H1 (cell line): ENCODE data around the gene RGMB. TPM values are rescaled to one million over a fixed set of nuclear protein-coding genes. Genes with fewer than 3 reads are reported as not detected.
A peak's percentile ranks its signal among the peaks of the same experiment; 100 is the strongest.

Source experiments
- CTCF ChIA-PET: fragments of 300-600 bp; sonication (Branson Sonifier 250); formaldehyde crosslinking; loops from one replicate; lab custom pipeline; 2021; ENCODE audit not compliant: partially characterized antibody; lab: Charles Lee
- POLR2A ChIA-PET: fragments of 300-600 bp; sonication (Branson Sonifier 250); formaldehyde crosslinking; loops from one replicate; lab custom pipeline; 2021; ENCODE audit warnings: inconsistent platforms; ENCODE audit not compliant: partially characterized antibody; lab: Charles Lee
- DNase-seq, 2 experiments: peaks; one replicate each; pipeline versions ENCODE4 v3.0.0 to v3.0.0-alpha.2; 2010 to 2022; ENCODE audit warnings: low spot score in 2 of 2, low read depth in 1 of 2, mixed read lengths in 1 of 2
- FAIRE-seq: peaks from 2 replicates; lab custom pipeline; 2011; peaks lifted over from hg19 to GRCh38; lab: Jason Lieb, UNC
- H2AFZ ChIP-seq: 2 replicates; pipeline ENCODE4 v1.8.1; 2012; ENCODE audit warnings: low read length, inconsistent platforms
- H2AK5ac ChIP-seq: 2 replicates; pipeline ENCODE4 v1.6.1; 2013; ENCODE audit warnings: low read depth, low read length
- H2BK120ac ChIP-seq: replicated peaks from 2 replicates; pipeline ENCODE3; 2013; ENCODE audit warnings: low read depth, low read length, inconsistent platforms
- H2BK12ac ChIP-seq: 2 replicates; pipeline ENCODE4 v1.6.1; 2013; ENCODE audit warnings: low read depth, low read length
- H2BK15ac ChIP-seq: 2 replicates; pipeline ENCODE4 v1.6.1; 2013; ENCODE audit warnings: low read length
- H2BK20ac ChIP-seq: 2 replicates; pipeline ENCODE4 v1.6.1; 2013; ENCODE audit warnings: low read length
- H2BK5ac ChIP-seq: 2 replicates; pipeline ENCODE4 v1.6.1; 2013; ENCODE audit warnings: low read depth, low read length
- H3K14ac ChIP-seq: 2 replicates; pipeline ENCODE4 v1.6.1; 2013; ENCODE audit warnings: inconsistent platforms; ENCODE audit not compliant: insufficient read length
- H3K18ac ChIP-seq: 2 replicates; pipeline ENCODE4 v1.6.1; 2013; ENCODE audit warnings: low read length; ENCODE audit errors: extremely low read depth
- H3K23ac ChIP-seq: 2 replicates; pipeline ENCODE4 v1.6.1; 2013; ENCODE audit warnings: inconsistent platforms; ENCODE audit not compliant: insufficient read length
- H3K23me2 ChIP-seq: 2 replicates; pipeline ENCODE4 v1.6.1; 2013; ENCODE audit warnings: low read depth, low read length
- H3K27ac ChIP-seq: 2 replicates; pipeline ENCODE4 v1.6.1; 2011; ENCODE audit warnings: low read depth, low read length, inconsistent platforms
- H3K27me3 ChIP-seq, 4 experiments: replicated peaks in 1 of 4; 1 replicate in 1 of 4; 2 replicates in 3 of 4; pipeline versions ENCODE4 v1.6.1 to v1.8.1; 2011 to 2013; ENCODE audit warnings: low read length in 3 of 4, mild to moderate bottlenecking in 3 of 4, inconsistent platforms in 2 of 4, mixed read lengths in 2 of 4, moderate library complexity in 1 of 4; ENCODE audit not compliant: control insufficient read depth in 3 of 4, insufficient read depth in 3 of 4; ENCODE audit errors: extremely low read depth in 1 of 4
- H3K36me3 ChIP-seq, 4 experiments: 2 replicates each; pipeline versions ENCODE4 v1.6.1 to v1.8.1; 2011 to 2013; ENCODE audit warnings: mild to moderate bottlenecking in 4 of 4, low read length in 3 of 4, moderate library complexity in 2 of 4, control low read depth in 1 of 4, inconsistent platforms in 1 of 4; ENCODE audit not compliant: insufficient read depth in 4 of 4, control insufficient read depth in 2 of 4
- H3K4ac ChIP-seq: replicated peaks from 2 replicates; pipeline ENCODE3; 2013; ENCODE audit warnings: low read length, low read depth, mixed read lengths, inconsistent platforms; ENCODE audit not compliant: insufficient read length
- H3K4me1 ChIP-seq, 4 experiments: replicated peaks in 1 of 4; 1 replicate in 1 of 4; 2 replicates in 3 of 4; pipeline versions ENCODE4 v1.6.1 to v1.8.1; 2011 to 2013; ENCODE audit warnings: low read length in 3 of 4, inconsistent platforms in 2 of 4, mixed read lengths in 1 of 4; ENCODE audit not compliant: insufficient read depth in 4 of 4, control insufficient read depth in 3 of 4
- H3K4me2 ChIP-seq, 2 experiments: 2 replicates each; pipeline versions ENCODE4 v1.6.1 to v1.8.1; 2011 to 2013; ENCODE audit warnings: low read depth in 2 of 2, low read length in 2 of 2, control low read depth in 1 of 2, inconsistent platforms in 1 of 2, mild to moderate bottlenecking in 1 of 2; ENCODE audit not compliant: insufficient read depth in 1 of 2
- H3K4me3 ChIP-seq, 4 experiments: fragments of 200-600, 300-600 bp in 1 of 4; sonication (generic), shearing (Covaris generic), sonication (Bioruptor Twin) in 1 of 4; 2 replicates each; pipeline versions ENCODE4 v1.5.1 to v1.8.1; 2011 to 2016; ENCODE audit warnings: low read length in 4 of 4, low read depth in 3 of 4, control low read depth in 2 of 4, inconsistent platforms in 2 of 4, mild to moderate bottlenecking in 2 of 4, mixed read lengths in 1 of 4, moderate library complexity in 1 of 4; ENCODE audit not compliant: insufficient read depth in 2 of 4; ENCODE audit errors: extremely low read depth in 1 of 4
- H3K56ac ChIP-seq: replicated peaks from 2 replicates; pipeline ENCODE3; 2013; ENCODE audit warnings: low read depth, mild to moderate bottlenecking, mixed read lengths, low read length, inconsistent platforms; ENCODE audit not compliant: insufficient read length
- H3K79me1 ChIP-seq: 2 replicates; pipeline ENCODE4 v1.6.1; 2013; ENCODE audit warnings: low read depth, low read length, control low read depth
- H3K79me2 ChIP-seq, 2 experiments: 2 replicates each; pipeline versions ENCODE4 v1.6.1 to v1.8.1; 2012 to 2013; ENCODE audit warnings: low read length in 2 of 2, mild to moderate bottlenecking in 2 of 2, inconsistent platforms in 1 of 2; ENCODE audit not compliant: insufficient read depth in 2 of 2, control insufficient read depth in 1 of 2
- H3K9ac ChIP-seq, 4 experiments: replicated peaks in 1 of 4; 1 replicate in 1 of 4; 2 replicates in 3 of 4; pipeline versions ENCODE4 v1.6.1 to v1.8.1; 2011 to 2013; ENCODE audit warnings: low read depth in 3 of 4, low read length in 3 of 4, control low read depth in 2 of 4, mild to moderate bottlenecking in 2 of 4, moderate library complexity in 2 of 4, inconsistent platforms in 1 of 4; ENCODE audit errors: extremely low read depth in 1 of 4
- H3K9me3 ChIP-seq, 2 experiments: 2 replicates each; pipeline versions ENCODE4 v1.6.1 to v1.8.1; 2012 to 2013; ENCODE audit warnings: mild to moderate bottlenecking in 2 of 2, moderate library complexity in 2 of 2, control low read depth in 1 of 2, inconsistent platforms in 1 of 2, low read depth in 1 of 2, low read length in 1 of 2, mixed read lengths in 1 of 2; ENCODE audit not compliant: insufficient read depth in 2 of 2
- H4K20me1 ChIP-seq, 2 experiments: replicated peaks in 1 of 2; 2 replicates each; pipeline versions ENCODE3 to v1.8.1; 2011 to 2013; ENCODE audit warnings: inconsistent platforms in 2 of 2, low read length in 2 of 2, mild to moderate bottlenecking in 1 of 2; ENCODE audit not compliant: insufficient read depth in 2 of 2, control insufficient read depth in 1 of 2
- H4K5ac ChIP-seq: 2 replicates; pipeline ENCODE4 v1.6.1; 2013; ENCODE audit warnings: low read length, low read depth, mixed read lengths, inconsistent platforms; ENCODE audit not compliant: insufficient read length
- H4K8ac ChIP-seq: 2 replicates; pipeline ENCODE4 v1.8.0; 2013; ENCODE audit warnings: mild to moderate bottlenecking, moderate library complexity, low read length, inconsistent platforms; ENCODE audit not compliant: insufficient read depth; ENCODE audit errors: extremely low read depth
- H4K91ac ChIP-seq: replicated peaks from 2 replicates; pipeline ENCODE3; 2013; ENCODE audit warnings: low read length, mixed read lengths, inconsistent platforms; ENCODE audit not compliant: insufficient read length
- NANOG ChIP-seq: IDR thresholded peaks from 2 replicates; pipeline ENCODE4 v1.6.1; 2011; ENCODE audit warnings: low read length, low read depth, mild to moderate bottlenecking, inconsistent platforms; ENCODE audit not compliant: insufficient read depth, poor library complexity, severe bottlenecking
- PHF8 ChIP-seq: fragments of 200-600 bp; sonication (generic); conservative IDR thresholded peaks from 2 replicates; pipeline ENCODE4 v1.7.1; 2012; ENCODE audit warnings: low read depth, mild to moderate bottlenecking, inconsistent platforms, low read length, moderate library complexity
- RAD21 ChIP-seq, 2 experiments: IDR thresholded peaks in 1 of 2; conservative IDR thresholded peaks in 1 of 2; 2 replicates each; pipeline ENCODE4 v1.6.1; 2011; ENCODE audit warnings: low read depth in 2 of 2, low read length in 2 of 2, improper control_type of control experiment in 1 of 2, inconsistent platforms in 1 of 2, mild to moderate bottlenecking in 1 of 2, moderate library complexity in 1 of 2
- RFX5 ChIP-seq: IDR thresholded peaks from 2 replicates; pipeline ENCODE4 v1.6.1; 2011; ENCODE audit warnings: low read depth, low read length, improper control_type of control experiment, borderline replicate concordance
- RNF2 ChIP-seq: fragments of 200-900, 300-1000 bp; sonication (generic); IDR thresholded peaks from 2 replicates; pipeline ENCODE4 v1.7.1; 2016; ENCODE audit warnings: borderline replicate concordance, low read depth, mild to moderate bottlenecking, antibody characterized with exemption, low read length; ENCODE audit not compliant: poor library complexity, severe bottlenecking; ENCODE audit errors: missing control alignments
- SAP30 ChIP-seq: fragments of 300-600 bp; sonication (generic); IDR thresholded peaks from 2 replicates; pipeline ENCODE4 v1.7.1; 2012; ENCODE audit warnings: low read length, moderate library complexity, mild to moderate bottlenecking, inconsistent platforms; ENCODE audit not compliant: insufficient read depth, insufficient replicate concordance
- TAF7 ChIP-seq: optimal IDR thresholded peaks from 2 replicates; pipeline ENCODE3; 2011; ENCODE audit warnings: low read depth, mild to moderate bottlenecking, inconsistent platforms, low read length, moderate library complexity, borderline replicate concordance
- TEAD4 ChIP-seq: IDR thresholded peaks from 2 replicates; pipeline ENCODE4 v1.6.1; 2012; ENCODE audit warnings: low read depth, low read length, inconsistent platforms, mixed read lengths
- WGBS, 2 experiments: shearing (Covaris generic) in 1 of 2; methylation state at CpG; one replicate each; pipeline versions ENCODE4 v1.1.6 to v1.1.7; 2013 to 2015; ENCODE audit warnings: low lambda C conversion rate in 2 of 2, mixed read lengths in 2 of 2, inconsistent platforms in 1 of 2, low coverage in 1 of 2, missing lambda C conversion rate in 1 of 2; ENCODE audit not compliant: insufficient replicate concordance in 2 of 2, insufficient coverage in 1 of 2, insufficient read length in 1 of 2; ENCODE audit errors: extremely low coverage in 1 of 2, missing lambda C conversion rate in 1 of 2; 5-methylcytosine and 5-hydroxymethylcytosine counted together
- polyA plus RNA-seq, 7 experiments: library from polyadenylated mRNA; depleted of rRNA in 3 of 7; stranded (reverse) in 5 of 7; unstranded in 2 of 7; fragments of >200 nt in 5 of 7; fragments of 200-250 nt in 2 of 7; gene quantifications; 1 replicate in 5 of 7; 2 replicates in 1 of 7; 4 replicates in 1 of 7; pipeline versions ENCODE4 v1.2.1 to v1.2.3, GENCODE V29; 2011 to 2013; ENCODE audit warnings: missing spikeins in 2 of 7, mixed read lengths in 2 of 7
- total RNA-seq: library from RNA; stranded (reverse); fragmentation: NEBNext Ultra II Directional; extraction: Animal tissue kit (Norgen Biotek cat#: 25700); gene quantifications from 2 replicates; pipeline ENCODE4 v1.2.1, GENCODE V29; 2021
- TF ChIP-seq, protein P1 (sequence below): IDR thresholded peaks from 2 replicates; pipeline ENCODE4 v1.6.1; 2012; ENCODE audit warnings: inconsistent platforms

The RGMB gene
- total and polyA plus RNA-seq, 2 of the 8 experiments (the other 6 are each of a cell fraction or from before 2014, with no cell fraction given), result 11.7 to 27.0 TPM

GRCh38 chr5:98742396-98743073 is 30.9 kb upstream of the RGMB start:
- Histone ChIP-seq H4K91ac (peak overlapping the region; percentile 5), H3K4ac (no peak overlapping the region), H3K27me3 (0 out of 7 replicates have a peak, but pooled peaks cover 0 to 2% (median 0%) of the 10 kb centered on the region in 4 experiments), H3K4me1 (peaks cover 0 to 3% (median 0%) of the 10 kb centered on the region in 4 experiments; a peak in 2 of 7 replicates), H3K27ac (no peak overlapping the region), H2AFZ (peak overlapping the region; percentile 88), H3K23me2 (no peaks in the 10 kb centered on the region), H2BK12ac (peak overlapping the region; percentile 87; the same call in 1 of the 2 replicates), H3K4me3 (no peak overlapping the region), H3K36me3 (no peaks in the 10 kb centered on the region), H2BK15ac (peak overlapping the region; percentile 88; the same call in 1 of the 2 replicates), H4K8ac (peak overlapping the region; percentile 23; the same call in 1 of the 2 replicates), H3K4me2 (no peak overlapping the region), H2BK20ac (peak overlapping the region; percentile 32; the same call in 1 of the 2 replicates), H2BK120ac (no peak overlapping the region), H3K79me2 (no peaks in the 10 kb centered on the region), H2AK5ac (no peak overlapping the region), H2BK5ac (0 out of 2 replicates have a peak overlapping the region, but pooled peaks have one; percentile 44), H3K56ac (no peak overlapping the region), H4K20me1 (no peaks in the 10 kb centered on the region), H3K14ac (no peak overlapping the region), H3K18ac (peak overlapping the region; percentile 48), H4K5ac (no peak overlapping the region), H3K9me3 (peaks cover under 1 to 3% of the 10 kb centered on the region in 2 experiments; a peak in 1 of 4 replicates), H3K9ac (no peak overlapping the region; a peak in 1 of 7 replicates), H3K23ac (no peak overlapping the region), H3K79me1 (no peaks in the 10 kb centered on the region; the same call in 1 of the 2 replicates)
- POLR2A ChIA-PET, result interaction anchor here (1.0 kb wide), 1 partner anchor 10 kb away, joined by 3 read pairs; no protein-coding TSS in a partner anchor
- CTCF ChIA-PET, result interaction anchor here (0.8 to 3.2 kb wide), 4 partner anchors 8 to 53 kb away, joined by 3 to 13 read pairs (median 6); no protein-coding TSS in a partner anchor
- WGBS, 2 experiments, result 88% methylated on average over 5 of the region's 5 CpGs; no CpG with 5 or more reads in 1 of the 2 experiments
- no peak for FAIRE-seq
- DNase-seq, result no peak
- TF ChIP-seq RAD21 (IDR thresholded peaks at IDR 0.05 in 1 of 2, conservative IDR thresholded peaks at IDR 0.05 in 1 of 2; ENCODE audit: low read depth in 2 of 2, low read length in 2 of 2) (peak in 1 of 2 experiments; percentile 26; a peak in 2 of 4 replicates), RFX5 (no peak), NANOG (peak; percentile 20), PHF8 (no peak), RNF2 (no peak), TEAD4 (peak; percentile 54; the same call in 1 of the 2 replicates), TAF7 (no peak), SAP30 (no peak)
- TF ChIP-seq, protein P1, sequence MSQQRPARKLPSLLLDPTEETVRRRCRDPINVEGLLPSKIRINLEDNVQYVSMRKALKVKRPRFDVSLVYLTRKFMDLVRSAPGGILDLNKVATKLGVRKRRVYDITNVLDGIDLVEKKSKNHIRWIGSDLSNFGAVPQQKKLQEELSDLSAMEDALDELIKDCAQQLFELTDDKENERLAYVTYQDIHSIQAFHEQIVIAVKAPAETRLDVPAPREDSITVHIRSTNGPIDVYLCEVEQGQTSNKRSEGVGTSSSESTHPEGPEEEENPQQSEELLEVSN, result no peak
